Retinal pigment epithelial cell (primary cell): ENCODE measurements around the gene SIN3A.

Source experiments
- DNase-seq: peaks from one replicate; pipeline ENCODE4 v3.0.0-alpha.2; 2010; ENCODE audit warnings: low read depth
- H3K4me3 ChIP-seq: 2 replicates; pipeline ENCODE4 v1.5.1; 2011; ENCODE audit warnings: mild to moderate bottlenecking, low read length, control low read depth, moderate library complexity
- TF ChIP-seq, protein P1 (sequence below): conservative IDR thresholded peaks from 2 replicates; pipeline ENCODE4 v1.5.1; 2011; ENCODE audit warnings: low read depth, low read length, control low read depth, inconsistent platforms

Gene SIN3A

DNA sequence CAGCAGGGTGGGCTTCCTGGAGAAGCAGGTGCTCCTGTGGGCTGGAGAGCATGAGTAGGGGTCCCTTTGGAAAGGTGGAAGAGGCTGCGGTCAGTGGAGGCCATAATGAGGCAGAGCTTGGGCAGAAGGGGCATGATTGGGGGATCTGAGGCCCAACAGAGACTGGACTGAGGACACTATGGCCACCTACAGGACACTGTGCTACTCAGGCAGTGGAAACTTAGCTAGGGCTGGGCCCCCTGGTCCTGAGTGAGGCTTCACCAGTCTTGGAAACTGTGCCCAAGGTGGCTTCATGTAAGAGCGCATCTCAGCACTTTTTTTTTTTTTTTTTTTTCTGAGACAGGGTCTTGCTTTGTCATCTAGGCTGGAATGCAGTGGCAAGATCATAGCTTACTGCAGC is 121.9 kb downstream of the SIN3A start:
- TF ChIP-seq, protein P1, sequence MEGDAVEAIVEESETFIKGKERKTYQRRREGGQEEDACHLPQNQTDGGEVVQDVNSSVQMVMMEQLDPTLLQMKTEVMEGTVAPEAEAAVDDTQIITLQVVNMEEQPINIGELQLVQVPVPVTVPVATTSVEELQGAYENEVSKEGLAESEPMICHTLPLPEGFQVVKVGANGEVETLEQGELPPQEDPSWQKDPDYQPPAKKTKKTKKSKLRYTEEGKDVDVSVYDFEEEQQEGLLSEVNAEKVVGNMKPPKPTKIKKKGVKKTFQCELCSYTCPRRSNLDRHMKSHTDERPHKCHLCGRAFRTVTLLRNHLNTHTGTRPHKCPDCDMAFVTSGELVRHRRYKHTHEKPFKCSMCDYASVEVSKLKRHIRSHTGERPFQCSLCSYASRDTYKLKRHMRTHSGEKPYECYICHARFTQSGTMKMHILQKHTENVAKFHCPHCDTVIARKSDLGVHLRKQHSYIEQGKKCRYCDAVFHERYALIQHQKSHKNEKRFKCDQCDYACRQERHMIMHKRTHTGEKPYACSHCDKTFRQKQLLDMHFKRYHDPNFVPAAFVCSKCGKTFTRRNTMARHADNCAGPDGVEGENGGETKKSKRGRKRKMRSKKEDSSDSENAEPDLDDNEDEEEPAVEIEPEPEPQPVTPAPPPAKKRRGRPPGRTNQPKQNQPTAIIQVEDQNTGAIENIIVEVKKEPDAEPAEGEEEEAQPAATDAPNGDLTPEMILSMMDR, result no peak
- H3K4me3 ChIP-seq, result no peak overlapping the region
- no peak for DNase-seq

DNA sequence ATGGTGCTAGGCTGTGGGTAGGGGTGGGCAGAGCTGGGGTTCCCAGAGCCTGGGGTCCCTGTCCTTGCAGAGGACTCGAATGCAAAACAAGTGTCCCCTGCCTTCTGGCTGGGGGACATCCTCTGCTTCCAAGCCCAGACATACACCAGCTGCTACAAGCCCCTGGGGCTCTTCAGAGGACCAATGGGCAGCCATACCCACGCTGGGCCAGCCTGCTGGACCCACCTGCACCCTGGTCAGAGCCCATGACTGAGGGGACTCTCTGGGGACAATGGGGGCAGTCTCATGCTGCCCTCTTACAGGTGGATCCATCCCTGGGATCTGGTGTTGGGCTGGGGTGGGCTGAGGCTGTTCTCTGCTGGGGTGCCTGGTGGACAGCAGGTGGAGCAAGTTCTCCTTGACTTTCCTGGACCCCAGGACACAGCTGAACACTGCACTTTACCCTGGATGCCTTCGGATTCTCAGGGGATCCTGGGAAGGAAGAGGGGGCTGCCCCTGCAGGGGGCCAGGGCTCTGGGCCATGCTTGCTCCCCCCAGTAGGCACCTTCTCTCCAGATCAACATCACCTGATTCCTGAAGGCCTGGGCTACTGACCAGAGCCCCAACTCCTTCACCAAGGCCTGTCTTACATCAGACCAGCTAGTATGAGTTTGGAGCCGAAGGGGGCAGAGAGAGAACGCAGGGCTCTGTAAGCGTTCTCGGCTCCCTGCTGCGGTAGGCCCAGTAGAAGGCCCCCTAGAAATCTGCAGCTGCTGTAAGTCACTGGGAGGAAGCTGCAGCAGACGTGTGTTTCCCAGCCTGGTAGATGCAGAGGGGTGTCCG is 122.8 kb downstream of the SIN3A start:
- TF ChIP-seq, protein P1, result no peak
- DNase-seq, result no peak
- no peak overlapping the region for H3K4me3 ChIP-seq

DNA sequence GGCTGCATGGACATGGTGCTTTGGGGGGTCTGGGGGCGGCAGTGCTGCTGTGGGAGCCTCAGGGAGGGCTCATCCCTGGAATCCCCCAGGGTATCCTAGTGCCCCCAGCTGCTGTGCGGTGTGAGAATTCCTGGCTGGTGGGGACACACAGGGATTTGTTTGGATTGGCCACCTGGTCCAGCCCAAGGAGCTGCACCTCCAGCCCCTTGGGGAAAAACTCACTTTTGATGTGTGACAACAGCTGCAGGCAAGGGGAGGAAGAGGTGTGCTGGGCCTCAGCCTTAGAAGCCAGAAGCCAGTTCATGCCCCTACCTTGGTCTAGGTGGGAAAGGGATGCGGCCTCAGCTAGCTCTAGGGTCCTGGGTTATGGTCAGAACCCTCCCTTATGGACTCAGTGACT is 124.0 kb downstream of the SIN3A start:
- no peak for DNase-seq
- no peak overlapping the region for H3K4me3 ChIP-seq
- TF ChIP-seq, protein P1, result no peak

DNA sequence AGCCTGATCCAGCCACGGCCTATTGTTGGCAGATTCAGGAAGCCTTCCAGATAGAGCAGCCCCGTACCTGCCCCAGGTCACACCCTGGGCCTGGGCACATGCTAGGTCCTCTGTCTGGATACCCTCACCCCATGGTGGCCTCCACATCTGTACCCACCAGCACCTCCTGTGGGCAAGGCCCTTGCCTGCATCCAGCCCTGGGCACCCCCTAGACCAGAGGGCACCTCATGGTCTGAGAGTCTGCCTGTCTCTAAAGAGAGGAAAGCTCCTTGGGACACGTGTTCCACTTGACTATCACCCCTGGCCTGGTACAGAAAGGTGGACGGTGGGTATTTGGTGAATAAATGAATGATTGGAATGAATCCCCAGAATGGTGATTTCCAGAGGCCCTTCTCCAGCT is 124.5 kb downstream of the SIN3A start:
- no peak for DNase-seq
- TF ChIP-seq, protein P1, result no peak
- no peak overlapping the region for H3K4me3 ChIP-seq

GRCh38 chr15:75325922-75326321 is 125.6 kb downstream of the SIN3A start:
- TF ChIP-seq, protein P1, result no peak
- H3K4me3 ChIP-seq, result no peak overlapping the region
- DNase-seq, result no peak

- H3K4me3 ChIP-seq, result no peak overlapping the region
- no peak for DNase-seq
- TF ChIP-seq, protein P1, result no peak
These were observed 129.8 kb downstream of the SIN3A start for GRCh38 chr15:75321711-75322110.
